ENCODE results near the gene DAO. TPM values are rescaled to one million over a fixed set of nuclear protein-coding genes. Genes with fewer than 3 reads are reported as not detected.

DAO gene
- not detected in 5 replicates for total RNA-seq (2022; extraction: Qiagen RNA extraction)

DNA sequence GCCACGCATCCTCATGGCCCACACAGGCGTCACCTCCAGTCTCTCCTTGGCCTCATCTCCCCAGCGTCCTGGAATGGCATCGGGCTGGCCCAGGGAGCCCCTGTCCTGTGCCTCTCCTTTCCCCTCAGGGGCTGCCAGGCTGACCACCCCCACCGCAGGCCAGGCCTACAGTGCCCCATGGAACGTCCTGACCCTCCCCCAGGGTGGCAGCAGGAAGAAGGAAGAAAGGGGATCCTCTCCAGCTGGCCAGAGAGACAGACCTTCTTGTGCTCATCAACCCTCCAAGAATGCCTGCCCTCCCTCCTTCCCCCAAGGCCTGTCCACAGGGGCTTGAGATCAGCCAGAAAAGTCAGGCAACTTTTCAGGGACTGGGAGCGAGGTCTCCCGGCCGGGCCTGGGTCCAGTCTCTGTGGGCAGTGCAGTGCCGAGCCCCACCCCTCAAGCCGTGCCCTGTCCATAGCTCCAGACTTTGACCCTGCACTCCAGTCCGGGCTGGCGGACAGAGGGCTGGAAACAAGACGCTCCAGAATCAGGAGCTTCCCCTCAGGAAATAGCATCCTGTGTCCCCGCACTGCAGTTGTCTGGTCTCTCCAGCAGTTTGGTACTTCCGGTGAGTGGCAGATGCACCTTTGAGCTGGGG lies at the start of gene DAO:
Gene DAO (plus strand): TSS at position 478 of the 640 bp plus-strand sequence. CDS start 4,915 bp downstream, outside the sequence.

Other genes with a start within 250 kb of the DAO start
- 0.79 to 1.1 TPM (median 0.94 TPM) in 5 replicates for gene SELPLG, start 246.2 kb upstream of the DAO start, total RNA-seq (2022; extraction: Qiagen RNA extraction)
- 157 to 174 TPM (median 173 TPM) in 5 replicates for gene CORO1C, start 148.6 kb upstream of the DAO start, total RNA-seq (2022; extraction: Qiagen RNA extraction)
- 15.8 to 22.3 TPM (median 19.6 TPM) in 5 replicates for gene SSH1, start 22.5 kb upstream of the DAO start, total RNA-seq (2022; extraction: Qiagen RNA extraction)
- gene SVOP, start 141.0 kb downstream of the DAO start, total RNA-seq (2022; extraction: Qiagen RNA extraction): not detected in 5 replicates
- gene USP30, start 172.5 kb downstream of the DAO start, total RNA-seq (2022; extraction: Qiagen RNA extraction): 6.4 to 11.0 TPM (median 8.5 TPM) in 5 replicates
- gene ALKBH2, start 213.4 kb downstream of the DAO start, total RNA-seq (2022; extraction: Qiagen RNA extraction): 42.6 to 50.4 TPM (median 49.6 TPM) in 5 replicates
- 90.2 to 99.4 TPM (median 90.8 TPM) in 5 replicates for gene UNG, start 217.5 kb downstream of the DAO start, total RNA-seq (2022; extraction: Qiagen RNA extraction)
- gene ACACB, start 236.5 kb downstream of the DAO start, total RNA-seq (2022; extraction: Qiagen RNA extraction): 9.6 to 15.9 TPM (median 12.4 TPM) in 5 replicates